SKM-1 (cell line): ENCODE data around the gene TGFB2.

ENCODE experiments used
- DNase-seq: peaks from one replicate; lab custom pipeline; 2025; ENCODE audit not compliant: unreplicated experiment; lab: John Stamatoyannopoulos, UW

TGFB2 gene

DNA sequence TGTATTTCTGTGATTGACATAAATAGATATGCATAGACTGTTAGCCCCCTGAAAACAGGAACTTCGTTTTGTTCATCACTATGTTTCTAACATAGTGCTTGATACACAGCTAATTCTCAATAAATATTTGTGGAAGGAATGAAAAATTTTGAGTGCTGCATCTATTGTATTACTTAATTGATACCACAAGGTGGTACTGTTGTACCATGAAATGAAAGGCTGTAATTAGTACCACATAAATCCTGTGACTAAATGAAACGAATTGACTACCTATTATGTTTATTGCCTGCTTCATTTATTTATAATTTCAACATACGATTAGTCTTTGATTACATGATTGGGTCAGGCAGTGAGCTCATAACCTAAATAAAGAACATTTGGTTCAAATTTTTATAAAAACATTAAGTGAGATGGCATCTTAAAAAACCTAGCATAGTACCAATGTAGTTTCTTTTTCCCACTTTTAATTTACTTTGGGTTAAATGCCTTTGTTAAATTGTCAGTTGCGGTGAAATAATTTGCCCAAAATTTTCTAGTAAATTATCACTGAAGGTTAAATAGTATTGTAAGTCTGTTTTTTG is 15.0 kb upstream of the TGFB2 start:
- DNase-seq: peak; percentile 44

GRCh38 chr1:218332416-218332815 is 12.7 kb upstream of the TGFB2 start:
- no peak for DNase-seq

GRCh38 chr1:218336328-218336727 is 8.8 kb upstream of the TGFB2 start:
- no peak for DNase-seq

DNA sequence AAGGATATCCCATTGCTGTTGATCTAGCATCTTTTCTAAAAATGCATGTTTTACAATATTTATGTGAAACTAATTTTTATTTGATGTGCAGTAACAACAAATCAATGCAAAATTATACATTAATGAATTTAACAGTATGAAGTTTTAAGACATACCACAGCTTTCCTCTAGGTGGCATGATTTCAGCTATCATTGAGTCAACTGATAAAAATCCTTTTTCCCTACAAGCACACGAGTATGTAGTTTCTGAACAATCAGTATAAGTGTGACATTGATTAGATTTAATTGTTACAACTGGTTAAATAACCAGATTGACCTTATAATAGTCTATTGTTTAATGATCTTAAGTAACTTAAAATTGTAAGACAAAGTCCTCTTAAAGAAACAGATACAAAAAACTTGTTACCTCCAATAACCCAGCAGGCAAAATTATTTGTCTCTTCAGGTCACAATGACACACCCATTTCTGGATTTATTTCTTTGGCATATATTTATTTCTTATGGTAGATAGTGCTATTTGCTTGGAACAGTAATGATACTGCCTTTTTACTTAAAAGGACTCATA is 5.8 kb upstream of the TGFB2 start:
- peak; percentile 25 for DNase-seq

DNA sequence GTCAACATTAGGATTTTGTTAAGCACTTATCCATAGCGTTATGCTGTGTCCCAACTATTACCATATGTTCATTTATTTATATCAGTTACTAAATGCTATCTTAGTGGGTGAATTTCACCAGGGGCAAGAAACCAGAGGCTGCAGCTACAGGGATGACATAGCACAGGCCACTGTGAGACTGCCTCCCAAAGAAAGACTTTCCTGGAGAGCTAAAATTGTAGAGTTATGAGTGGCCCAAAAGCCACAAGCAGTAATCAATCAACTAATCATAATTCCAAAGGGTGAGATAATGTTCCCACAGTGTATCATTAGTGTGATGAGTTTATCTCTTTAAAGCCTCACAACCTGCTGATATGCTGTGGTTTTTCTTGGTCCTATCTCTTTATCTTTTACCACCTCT is 3.8 kb upstream of the TGFB2 start:
- DNase-seq: no peak

GRCh38 chr1:218342091-218342490 is 3.0 kb upstream of the TGFB2 start:
- DNase-seq: no peak

GRCh38 chr1:218345673-218346390 is 696 bp downstream of the TGFB2 start:
- peak; percentile 63 for DNase-seq

DNA sequence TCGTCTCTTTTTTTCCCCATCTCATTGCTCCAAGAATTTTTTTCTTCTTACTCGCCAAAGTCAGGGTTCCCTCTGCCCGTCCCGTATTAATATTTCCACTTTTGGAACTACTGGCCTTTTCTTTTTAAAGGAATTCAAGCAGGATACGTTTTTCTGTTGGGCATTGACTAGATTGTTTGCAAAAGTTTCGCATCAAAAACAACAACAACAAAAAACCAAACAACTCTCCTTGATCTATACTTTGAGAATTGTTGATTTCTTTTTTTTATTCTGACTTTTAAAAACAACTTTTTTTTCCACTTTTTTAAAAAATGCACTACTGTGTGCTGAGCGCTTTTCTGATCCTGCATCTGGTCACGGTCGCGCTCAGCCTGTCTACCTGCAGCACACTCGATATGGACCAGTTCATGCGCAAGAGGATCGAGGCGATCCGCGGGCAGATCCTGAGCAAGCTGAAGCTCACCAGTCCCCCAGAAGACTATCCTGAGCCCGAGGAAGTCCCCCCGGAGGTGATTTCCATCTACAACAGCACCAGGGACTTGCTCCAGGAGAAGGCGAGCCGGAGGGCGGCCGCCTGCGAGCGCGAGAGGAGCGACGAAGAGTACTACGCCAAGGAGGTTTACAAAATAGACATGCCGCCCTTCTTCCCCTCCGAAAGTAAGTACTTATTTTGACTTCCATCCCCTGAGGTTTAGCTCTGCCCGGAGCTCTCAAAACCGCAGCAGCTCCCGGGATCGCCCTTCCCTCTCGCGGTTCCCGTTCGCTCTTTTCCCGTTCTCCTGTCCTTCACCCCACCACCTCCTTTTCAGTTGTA is 1.5 kb downstream of the TGFB2 start:
- no peak for DNase-seq

GRCh38 chr1:218347336-218347722 is 2.2 kb downstream of the TGFB2 start:
- DNase-seq: no peak

DNA sequence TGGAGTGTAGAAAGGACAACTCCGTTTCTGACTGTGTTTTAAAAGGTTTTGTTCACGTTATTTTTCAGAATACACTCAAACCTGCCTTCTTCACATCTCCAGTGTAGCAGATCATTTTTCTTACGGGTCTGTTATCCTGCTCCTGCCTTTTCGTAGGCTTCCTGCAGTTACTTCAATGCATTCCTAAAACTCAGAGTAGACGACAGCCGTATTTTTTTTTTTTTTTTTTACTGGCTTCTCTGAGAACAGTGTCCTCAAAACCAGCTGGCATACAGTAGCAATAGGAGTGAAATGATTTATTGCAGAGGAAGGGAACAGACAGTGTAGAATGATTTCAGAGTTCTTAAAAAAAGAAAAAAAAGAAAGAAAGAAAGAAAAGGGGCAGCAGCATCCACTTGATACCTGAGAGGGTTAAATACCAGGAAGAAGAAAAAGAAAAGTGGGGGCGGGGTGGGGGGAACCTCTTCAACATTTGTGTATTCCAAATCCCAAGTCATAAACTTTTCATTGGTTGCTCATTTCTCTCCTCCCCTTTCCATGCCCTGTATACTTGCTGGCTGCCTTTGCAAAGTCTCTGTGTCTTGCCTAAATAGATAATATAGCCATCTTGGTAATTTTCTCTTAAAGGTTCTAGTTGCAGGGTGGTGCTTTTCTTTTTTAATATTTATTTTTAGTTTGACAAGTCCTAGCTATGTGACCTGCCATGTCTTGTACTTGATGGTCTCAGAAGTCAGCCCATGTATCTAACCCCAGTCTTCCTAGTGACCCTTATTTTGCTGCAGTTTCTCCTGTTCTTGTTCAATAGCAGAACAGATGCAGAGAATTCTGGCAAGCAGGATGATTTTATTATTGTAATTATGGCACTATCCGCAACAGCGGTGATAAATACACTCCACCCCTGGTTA is 2.8 kb downstream of the TGFB2 start:
- DNase-seq: no peak

GRCh38 chr1:218348628-218349071 is 3.5 kb downstream of the TGFB2 start:
- no peak for DNase-seq

DNA sequence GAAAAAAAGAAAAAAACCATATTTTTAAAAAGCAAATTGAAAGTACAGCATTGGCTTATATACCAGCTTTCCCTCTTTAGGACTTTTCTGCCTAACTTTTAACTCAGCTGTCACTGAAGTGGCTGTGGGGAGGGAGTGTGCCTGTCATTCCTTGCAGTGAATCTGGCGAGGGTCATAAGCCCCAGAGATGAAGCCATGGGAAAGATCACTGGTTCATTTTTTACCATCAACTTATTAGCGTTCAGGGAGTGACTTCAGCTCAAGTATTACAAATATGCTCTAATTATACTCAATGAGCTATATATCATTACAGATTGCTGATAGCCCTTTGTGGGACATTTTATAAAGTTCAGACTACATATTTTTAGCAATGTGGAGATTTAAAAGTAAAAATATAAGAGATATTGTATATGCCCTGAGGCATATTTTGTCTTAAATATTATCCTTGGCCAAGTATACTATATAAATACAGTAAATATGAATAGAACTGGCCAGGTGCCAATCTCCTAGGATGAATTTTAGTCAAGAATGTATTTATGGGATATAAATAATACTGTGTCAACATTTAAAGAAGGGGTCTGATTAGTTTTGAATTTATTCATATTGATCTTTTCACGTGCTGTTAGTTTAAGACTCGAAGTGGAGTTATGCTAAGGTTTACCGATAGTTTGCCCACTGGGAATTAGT is 4.4 kb downstream of the TGFB2 start:
- DNase-seq: no peak

- no peak for DNase-seq
These were observed 4.9 kb downstream of the TGFB2 start for GRCh38 chr1:218350035-218350525.

DNA sequence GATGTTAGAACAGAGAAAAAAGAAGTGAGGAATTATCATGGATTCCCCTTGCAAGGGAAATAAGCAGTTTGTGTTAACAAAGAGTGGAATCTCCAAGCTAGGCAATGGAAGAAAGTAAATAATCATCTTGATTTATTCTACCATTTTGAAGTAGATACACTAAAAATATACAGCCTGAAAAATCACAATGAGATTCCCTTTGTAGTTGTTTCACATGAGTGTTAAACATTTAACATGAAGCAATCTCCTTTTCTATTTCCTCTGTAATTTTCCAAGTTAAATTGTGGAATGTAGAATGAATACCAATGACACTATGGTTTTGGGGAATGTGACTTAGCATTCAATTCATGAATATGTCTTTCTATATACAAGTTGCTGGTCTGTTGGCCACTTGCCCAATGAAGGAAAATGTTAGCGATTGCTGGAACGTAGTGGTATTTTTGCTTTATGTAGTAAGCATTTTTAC is 5.7 kb downstream of the TGFB2 start:
- no peak for DNase-seq

- peak; percentile 88 for DNase-seq
These were observed 6.4 kb downstream of the TGFB2 start for GRCh38 chr1:218351391-218352074.

GRCh38 chr1:218352075-218352438 is 6.9 kb downstream of the TGFB2 start:
- no peak for DNase-seq

GRCh38 chr1:218353656-218354055 is 8.5 kb downstream of the TGFB2 start:
- no peak for DNase-seq

DNA sequence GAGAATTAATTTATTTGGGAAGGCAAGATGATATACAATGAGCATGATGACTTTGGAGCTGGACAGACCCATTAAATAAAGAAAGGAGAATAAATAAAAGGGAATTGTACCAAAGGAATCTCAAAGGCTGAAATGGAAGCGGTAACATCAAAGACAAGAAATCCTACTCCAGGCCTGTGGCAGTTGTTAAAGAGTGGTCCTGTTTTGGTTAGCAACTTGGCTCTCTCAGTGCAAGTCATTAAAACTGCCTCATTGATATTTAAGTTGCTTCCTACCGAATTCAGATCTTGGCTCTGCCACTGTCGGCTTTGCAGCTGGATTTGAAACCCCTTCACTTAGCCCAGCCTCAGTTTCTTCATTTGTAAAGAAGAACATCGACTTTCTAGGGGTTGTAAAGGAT is 10.1 kb downstream of the TGFB2 start:
- DNase-seq: no peak

- DNase-seq: peak; percentile 29
These were observed 12.2 kb downstream of the TGFB2 start for GRCh38 chr1:218357211-218357892.
